CD1c-positive myeloid dendritic cell (primary cell): ENCODE measurements around the gene MBOAT1.

Experiments used
- DNase-seq: peaks from one replicate; pipeline ENCODE4 v3.0.0-alpha.2; 2016; ENCODE audit errors: extremely low spot score

Gene MBOAT1

DNA sequence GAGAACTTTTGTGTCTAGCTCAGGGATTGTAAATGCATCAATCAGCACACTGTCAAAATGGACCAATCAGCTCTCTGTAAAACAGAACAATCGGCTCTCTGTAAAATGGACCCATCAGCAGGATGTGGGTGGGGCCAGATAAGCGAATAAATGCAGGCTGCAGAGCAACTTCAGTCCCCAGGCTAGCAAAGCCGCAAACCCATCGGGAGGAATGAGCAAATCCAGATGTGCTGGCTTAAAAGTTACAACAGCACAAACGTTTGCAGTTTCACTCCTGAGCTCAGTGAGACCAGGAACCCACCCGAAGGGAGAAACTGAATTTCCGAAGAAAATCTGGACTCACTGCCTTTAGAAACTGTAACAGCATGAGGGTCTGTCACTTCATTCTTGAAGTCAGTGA lies 21.9 kb upstream of the MBOAT1 start:
- DNase-seq = no peak

DNA sequence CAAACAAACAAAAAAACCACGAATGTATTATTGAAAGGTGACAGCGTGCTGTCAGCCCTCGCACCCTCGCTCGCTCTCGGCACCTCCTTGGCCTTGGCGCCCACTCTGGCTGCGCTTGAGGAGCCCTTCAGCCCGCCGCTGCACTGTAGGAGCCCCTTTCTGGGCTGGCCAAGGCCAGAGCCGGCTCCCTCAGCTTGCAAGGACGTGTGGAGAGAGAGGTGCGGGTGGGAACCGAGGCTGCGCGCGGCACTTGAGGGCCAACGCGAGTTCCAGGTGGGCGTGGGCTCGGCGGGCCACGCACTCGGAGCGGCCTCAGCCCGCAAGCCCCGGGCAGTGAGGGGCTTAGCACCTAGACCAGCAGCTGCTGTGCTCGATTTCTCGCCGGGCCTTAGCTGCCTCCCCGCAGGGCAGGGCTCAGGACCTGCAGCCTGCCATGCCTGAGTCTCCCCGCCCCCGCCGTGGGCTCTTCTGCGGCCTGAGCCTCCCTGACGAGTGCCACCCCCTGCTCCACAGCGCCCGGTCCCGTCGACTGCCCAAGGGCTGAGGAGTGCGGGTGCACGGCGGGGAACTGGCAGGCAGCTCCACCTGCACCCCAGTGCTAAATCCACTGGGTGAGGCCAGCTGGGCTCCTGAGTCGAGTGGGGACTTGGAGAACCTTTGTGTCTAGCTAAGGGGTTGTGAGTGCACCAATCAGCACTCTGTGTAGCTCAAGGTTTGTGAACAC lies 20.9 kb upstream of the MBOAT1 start:
- DNase-seq = no peak

DNA sequence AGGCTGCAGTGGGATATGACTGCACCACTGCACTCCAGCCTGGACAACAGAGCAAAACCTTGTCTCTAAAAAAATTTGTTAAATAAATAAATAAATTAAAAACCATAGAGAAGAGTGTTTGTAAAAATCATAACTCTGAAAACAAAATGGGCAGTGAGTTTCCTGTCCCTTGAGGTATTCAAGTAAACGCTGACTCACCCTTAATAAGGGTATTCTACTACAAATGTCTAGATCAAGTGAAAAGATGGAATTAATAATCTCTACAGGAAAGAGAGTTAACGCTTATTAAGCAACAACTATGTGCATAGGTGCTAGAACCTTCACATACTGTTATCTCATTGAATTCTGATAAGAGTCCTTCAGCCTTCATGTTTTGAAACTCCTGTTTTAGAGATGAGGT lies 19.9 kb upstream of the MBOAT1 start:
- no peak for DNase-seq

DNA sequence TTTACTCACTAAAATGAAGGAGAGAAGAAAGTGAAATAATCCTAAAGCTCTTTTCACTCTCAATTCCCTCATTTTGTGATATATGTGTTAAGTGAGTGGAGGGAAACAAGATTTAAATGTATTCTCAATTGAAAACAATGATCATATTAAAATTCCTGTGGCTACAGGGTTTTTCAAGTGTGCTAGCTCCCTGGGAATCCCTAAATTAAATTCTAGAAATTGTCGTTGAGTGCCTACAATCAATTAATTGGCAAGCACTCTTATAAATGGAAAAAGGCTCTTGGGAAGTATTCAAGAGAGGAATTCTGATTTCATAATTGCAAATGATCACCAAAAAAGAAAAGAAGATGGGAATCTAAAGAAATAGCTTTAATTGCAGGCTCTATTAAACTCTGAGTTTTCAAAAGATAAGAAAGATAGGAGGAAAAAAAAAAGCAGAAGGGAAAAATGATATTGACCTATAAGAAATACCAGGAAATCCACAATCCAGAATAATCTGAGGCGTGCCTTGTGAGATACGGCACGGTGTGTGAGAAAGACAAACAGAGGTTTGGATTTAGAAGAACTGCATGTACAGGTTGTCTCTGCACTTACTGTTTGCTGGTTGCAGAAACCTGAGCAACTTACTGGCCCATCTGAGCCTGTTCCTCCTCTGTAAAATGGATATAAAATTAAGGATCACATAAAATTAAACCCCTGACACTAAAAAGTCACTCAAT lies 18.3 kb upstream of the MBOAT1 start:
- no peak for DNase-seq

DNA sequence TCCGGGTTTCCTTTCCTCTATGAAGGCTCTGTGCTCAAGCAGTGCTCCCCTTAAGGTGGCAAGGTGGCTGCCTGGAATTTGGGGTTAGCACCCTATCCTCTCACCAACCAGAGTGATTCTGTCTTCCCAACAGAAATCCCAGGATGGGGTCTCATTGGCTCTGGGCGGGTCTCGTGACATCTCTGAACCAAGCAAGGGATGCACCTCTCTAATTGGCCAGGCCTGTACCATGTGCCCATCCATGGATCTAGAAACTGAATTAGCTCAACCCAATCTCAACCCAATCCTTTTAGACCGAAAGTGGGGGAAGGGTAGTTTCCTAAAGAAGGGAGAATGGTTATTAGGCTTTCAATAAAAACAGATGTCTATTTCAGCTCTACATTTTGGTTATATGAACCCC lies 17.6 kb upstream of the MBOAT1 start:
- DNase-seq = no peak

DNA sequence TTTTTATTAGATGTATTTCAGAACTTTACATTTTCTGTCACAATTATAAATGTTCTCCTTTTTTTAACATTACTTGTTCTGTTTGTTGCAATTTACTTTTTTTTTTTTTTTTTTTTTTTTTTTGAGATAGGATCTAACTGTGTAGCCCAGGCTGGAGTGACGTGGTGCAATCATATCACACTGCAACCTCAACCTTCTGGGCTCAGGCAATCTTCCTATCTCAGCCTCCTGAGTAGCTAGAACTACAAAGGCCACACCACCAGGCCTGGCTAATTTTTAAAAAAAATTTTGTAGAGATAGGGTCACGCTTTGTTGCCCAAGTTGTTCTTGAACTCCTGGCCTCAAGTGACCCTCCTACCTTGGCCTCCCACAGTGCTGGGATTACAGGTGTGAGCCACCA lies 15.1 kb upstream of the MBOAT1 start:
- no peak for DNase-seq

DNA sequence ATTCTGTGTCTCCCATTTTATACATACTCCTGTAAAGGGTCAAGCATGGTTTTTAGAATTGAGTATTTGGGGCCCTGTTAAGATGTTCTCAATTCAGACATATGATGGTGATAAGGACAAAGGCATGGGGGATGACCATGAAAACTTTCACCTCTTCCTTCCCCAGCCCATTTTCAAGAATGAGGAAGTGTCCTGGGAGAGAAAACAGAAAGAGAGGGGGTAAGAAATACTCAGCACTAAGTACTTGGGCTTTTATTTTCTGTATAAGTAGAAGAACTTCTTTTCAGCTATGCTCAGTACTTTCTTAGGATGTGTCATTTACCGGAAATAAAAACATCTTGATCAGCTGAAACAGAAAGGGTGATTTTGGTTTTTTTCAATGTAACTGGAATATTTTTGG lies 10.9 kb upstream of the MBOAT1 start:
- DNase-seq = peak; percentile 16

DNA sequence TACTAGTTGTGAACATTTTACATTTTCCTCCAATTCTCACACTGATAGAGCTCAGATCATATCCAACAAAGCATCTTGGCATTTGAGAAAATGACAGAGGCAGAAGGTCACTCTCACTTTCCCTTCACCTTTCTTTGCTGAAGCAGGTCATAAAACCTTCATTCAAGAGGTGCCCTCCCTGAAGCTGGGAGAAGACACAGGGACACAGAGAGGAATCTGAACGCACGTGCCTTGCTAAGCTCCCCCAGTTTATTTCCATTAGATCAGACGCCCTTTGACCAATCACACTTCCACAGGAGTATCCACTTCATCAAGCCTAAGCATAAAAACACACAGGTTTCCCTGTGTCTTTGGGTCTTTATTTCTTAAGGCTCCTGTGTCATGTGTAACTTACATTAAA lies 9.2 kb upstream of the MBOAT1 start:
- DNase-seq = no peak

DNA sequence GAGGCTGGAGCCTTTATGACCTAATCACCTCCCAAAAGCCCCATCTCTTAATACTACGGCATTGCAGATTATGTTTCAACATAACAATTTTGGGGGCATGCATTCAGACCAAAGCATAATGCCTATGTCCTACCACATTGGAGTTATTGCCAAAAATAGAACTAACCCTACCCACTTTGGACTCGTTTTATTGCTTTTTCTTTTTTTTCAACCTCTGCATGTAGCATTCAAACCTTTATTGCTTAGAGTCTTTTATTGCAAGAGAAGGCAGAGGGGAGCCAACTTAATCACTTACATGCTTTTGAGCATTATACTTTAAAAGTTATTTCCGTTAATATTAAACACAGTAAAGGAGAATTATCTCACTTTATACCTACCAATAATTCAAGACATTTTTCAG lies 8.1 kb upstream of the MBOAT1 start:
- DNase-seq = no peak

DNA sequence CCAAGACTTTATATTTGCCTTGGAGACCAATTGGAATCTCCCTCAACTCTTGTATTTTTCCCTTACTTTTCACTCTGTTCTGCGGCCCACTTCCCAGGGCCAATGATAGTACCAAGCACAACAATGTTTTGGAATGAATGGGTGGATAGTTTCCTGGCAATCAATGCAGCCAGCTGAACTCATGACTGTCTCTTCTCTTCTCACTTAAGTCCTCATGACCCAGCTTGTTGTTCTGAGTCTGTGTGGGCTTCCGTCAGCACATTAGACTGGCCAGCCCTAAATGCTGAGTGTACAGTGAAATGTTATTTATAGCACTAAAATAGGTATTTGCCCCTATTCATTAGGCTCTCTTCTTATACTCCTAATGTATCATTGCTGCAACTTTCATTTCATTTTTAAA lies 5.6 kb upstream of the MBOAT1 start:
- DNase-seq = no peak

DNA sequence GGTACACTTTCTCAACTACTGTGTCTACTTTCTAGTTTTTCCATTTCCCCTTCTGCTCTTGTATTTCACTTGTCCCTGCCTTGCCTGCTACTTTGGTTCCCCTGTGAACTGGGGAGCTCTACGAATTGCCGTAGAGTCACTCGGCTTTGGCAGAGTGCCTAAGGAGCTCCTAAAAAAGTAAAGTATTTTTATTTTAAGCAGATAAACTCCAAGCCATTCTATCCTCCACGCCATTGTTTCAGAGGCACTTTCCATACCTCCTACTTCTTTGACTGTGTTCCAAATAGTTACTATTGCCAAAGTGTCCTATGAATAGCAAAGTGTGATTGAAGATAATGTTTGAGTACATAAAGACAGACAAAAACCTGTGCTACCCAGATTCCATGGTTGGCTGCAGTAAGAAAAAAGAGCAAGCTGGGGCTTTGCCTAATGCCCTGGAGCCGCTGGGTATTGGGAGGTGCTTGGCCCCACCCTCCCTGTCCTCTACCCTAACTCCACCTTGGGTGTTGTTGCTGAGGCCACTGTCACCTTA lies 5.1 kb upstream of the MBOAT1 start:
- no peak for DNase-seq

DNA sequence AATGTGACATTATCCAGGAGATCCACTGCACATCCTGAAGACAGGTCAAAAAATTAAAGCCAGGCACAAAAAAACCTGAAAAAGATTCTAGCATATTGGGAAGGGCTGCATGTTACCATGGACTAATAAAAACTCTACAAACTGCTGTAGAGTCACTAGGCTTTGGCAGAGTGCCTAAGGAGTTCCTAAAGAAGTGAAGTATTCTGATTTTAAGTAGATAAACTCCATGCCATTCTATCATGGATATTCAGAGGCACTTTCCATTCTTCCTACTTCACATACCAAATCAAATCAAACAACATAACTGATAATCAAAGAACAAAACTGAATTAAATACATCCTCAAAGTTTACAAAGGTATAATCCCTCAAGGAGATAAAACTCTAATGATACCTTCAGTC lies 3.0 kb upstream of the MBOAT1 start:
- DNase-seq = no peak

DNA sequence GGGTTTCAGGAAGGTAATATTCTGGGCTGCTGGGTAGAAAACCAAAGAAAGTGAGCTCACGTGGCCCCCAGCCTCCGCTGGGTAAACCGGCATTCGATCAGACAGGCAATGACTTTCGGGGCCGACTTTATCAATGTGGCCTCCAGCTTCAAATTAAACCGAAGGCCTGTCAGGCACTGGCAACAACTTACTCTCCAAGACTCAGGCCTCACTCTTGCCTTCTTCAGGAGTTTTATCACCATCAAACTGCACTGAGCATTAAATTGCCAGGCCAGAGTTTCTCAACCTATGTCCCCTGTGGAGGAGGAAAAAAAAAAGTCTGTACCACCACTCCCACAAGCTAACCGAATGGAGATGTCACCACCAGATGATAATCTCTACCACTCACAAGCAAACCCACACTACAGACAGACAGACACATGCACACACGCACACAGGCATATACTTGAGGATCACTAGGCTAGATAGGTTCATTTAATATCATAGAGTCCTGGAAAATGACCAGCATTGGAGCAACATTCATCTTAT lies 1.1 kb upstream of the MBOAT1 start:
- DNase-seq = no peak

DNA sequence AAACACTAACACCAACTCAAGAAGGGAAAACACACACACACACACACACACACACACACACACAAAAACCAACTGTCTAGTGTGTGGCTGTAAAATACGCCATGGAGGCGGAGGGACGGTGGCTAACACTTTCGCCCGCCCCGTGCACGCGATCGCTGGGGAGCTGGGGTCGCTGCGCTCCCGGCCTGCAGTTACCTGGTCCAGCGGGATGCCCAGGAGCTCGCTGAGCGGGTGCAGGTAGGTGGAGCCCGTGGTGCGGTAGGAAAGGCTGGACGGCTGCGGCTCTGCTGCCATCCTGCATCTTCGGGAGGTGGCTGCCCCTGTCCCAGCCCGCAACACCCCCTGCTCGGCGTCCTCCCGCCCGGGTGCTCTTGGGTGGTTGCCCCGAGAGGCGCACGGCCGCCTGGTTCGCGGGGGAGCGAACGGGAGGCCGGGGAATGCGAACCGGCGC lies 303 bp downstream of the MBOAT1 start:
- peak; percentile 21 for DNase-seq

DNA sequence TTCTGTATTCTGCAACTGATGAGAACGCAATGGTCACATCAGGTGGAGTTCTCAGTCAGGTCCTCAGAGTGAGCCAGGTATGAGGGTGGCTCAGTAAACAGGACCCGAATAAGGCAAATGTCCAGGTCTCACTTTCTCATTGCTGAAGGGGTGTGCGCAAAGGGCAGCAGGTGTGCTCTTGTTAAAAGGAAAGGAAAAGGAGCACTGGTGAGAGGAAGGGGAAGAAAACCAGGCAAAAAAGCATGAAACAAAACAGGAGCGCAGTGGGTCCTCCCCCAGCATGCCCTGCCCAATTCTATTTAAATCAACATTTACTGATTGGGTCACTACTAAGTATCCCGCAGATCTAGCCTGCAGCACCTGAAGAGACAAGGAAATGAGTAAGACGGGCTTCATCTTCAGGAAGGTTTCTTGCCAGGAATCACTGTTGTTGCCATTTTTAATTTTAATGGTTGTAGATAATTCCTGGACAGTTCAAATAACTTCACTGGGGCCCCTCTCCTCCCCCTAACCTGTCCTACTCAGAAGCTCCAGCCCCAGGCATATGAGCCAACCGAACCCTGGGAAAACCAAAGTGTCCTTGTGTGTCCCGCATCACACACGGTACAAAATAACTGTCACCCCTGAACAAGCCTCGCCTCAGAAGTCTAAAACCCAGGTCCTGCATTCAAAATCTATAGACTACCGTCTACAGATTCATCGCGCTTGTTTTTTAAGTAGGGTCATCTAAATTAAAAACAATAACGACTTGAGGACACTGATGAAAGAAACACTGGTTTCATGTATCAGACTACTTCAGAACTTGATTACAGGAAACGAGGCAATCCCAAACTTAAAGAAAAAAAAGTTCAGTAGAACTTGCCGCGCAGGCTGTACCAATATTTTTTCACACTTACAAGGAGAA lies 980 bp downstream of the MBOAT1 start:
- peak; percentile 29 for DNase-seq

DNA sequence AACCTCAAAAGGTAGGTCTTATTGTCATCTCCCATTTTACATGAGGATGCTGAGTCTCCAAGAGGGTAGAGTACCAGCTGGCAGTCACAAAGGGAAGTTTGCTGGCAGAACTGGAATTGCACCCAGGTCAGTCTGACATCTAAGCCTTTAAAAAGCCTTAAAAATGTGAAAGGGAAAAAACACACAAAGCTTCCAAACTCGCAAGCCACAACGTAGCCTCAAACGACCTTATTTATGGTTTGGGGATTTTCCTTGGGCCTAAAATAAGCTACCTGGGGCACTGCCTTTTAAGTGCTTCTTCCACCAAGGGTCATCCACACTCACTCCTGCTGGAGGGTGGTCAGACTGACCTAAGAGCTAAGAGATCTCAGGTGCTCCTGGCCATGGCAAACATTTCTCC lies 2.1 kb downstream of the MBOAT1 start:
- no peak for DNase-seq

DNA sequence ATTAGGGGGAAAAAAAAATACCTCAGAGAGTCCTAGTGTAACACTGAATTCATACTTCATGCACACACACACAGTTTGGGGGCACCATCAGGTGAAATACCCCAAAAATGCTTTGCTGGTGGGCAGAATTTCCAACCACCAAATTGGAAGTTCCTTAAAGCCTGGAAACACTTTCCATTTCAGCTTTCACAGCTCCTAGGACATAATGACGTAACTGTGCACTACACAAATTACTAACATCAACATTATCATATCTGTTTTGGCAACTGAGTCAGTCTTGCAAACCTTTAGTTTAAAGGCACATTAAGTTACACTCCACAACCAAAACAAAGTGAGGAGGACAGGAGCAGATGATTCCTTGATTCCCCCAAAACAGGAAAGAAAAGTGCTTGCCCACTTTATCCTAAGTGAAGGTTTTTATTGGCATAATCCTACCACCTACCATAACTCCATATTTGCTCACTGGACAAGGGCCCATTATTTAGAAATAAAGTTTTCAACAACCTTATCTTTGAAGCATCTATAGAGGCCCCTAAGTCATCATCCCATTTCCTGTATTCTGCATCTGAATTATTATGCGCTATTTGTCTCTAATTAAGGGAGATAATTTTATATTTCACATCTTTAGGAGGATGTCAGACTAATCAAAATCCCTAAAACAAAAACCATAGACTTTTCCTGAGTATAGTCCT lies 3.4 kb downstream of the MBOAT1 start:
- no peak for DNase-seq

DNA sequence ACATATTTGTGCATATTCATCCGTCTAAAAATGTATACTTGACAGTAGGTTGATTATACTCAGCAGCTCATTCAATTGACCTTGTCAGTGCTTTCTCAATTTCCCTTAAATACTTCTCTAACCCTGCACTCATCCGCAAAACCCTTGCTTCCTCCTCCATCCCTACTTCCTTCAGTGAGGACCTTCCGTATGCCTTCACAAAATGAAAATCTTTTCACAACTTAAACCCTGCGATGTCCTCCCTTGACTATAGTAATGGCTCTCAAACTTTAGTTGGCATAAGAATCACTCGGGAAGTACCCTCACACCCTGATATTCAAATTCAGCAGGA lies 5.2 kb downstream of the MBOAT1 start:
- peak; percentile 35 for DNase-seq

DNA sequence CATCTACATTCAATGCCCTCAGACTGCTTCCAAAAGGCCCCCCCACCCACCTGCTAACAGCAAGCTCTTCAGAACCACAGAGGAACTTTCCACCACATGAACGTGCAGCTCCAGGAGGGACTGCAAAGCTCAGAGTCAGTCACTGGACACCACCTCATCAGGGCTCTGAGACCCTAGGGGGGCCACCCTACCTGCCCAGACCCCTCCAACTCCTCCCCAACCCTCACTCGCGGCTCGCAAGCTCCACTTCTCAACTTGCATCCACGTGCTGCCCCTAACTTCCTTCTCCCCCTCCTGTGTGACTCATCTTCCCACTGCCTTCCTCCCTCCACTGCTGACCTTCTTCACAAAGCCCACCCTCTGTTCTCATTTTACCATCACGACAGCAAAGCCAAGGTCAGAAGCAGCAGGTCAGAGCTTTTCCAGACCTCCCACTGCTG lies 6.5 kb downstream of the MBOAT1 start:
- DNase-seq = peak; percentile 39

DNA sequence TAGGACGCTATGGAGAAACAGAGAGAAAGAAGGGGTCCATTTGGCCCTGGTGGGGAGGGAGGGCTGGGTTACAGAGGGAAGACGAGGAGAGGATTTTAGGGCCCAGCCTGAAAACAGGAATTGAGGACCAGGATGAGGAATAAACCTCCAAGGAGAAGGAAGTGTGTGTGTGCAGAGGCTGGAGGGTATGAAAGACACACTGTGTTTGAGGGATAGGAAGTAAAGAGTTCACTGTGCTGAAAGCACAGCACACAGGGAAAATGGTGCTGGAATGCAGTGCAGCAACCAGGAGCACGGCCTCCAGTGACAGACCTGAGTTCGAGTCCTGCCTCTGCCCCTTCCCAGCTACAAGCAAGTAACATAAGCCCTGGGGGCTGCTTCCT lies 7.8 kb downstream of the MBOAT1 start:
- DNase-seq = peak; percentile 35
